ENCODE measurements around the gene MARS2.

Gene MARS2

GRCh38 chr2:197705121-197705911 is at the start of gene MARS2:
Gene MARS2, plus strand, starts transcription at chr2:197705369. Its CDS starts 37 bp downstream, at chr2:197705406.
- H3K27ac ChIP-seq: peak within 1 kb of the TSS; percentile 74
- no peak for TF ChIP-seq ZFX (IDR thresholded peaks at IDR 0.05; ENCODE audit: borderline replicate concordance)
- no peak for TF ChIP-seq CTCF (IDR thresholded peaks at IDR 0.05)

GRCh38 chr2:197657562-197657961 is 47.6 kb upstream of the MARS2 start:
- no peak for TF ChIP-seq CTCF (IDR thresholded peaks at IDR 0.05)
- peak overlapping the region; percentile 28 for H3K27ac ChIP-seq

- no peak for TF ChIP-seq ZFX (IDR thresholded peaks at IDR 0.05; ENCODE audit: borderline replicate concordance)
- no peak for TF ChIP-seq CTCF (IDR thresholded peaks at IDR 0.05)
- no peak overlapping the region for H3K27ac ChIP-seq
These were observed 43.5 kb upstream of the MARS2 start for GRCh38 chr2:197661626-197662025.

- TF ChIP-seq CTCF (IDR thresholded peaks at IDR 0.05) (no peak), ZFX (IDR thresholded peaks at IDR 0.05; ENCODE audit: borderline replicate concordance) (no peak)
- H3K27ac ChIP-seq: no peak overlapping the region
These were observed 38.9 kb upstream of the MARS2 start for GRCh38 chr2:197666277-197666676.

- H3K27ac ChIP-seq: no peak overlapping the region
- TF ChIP-seq CTCF (IDR thresholded peaks at IDR 0.05) (no peak), ZFX (IDR thresholded peaks at IDR 0.05; ENCODE audit: borderline replicate concordance) (no peak)
These were observed 36.9 kb upstream of the MARS2 start for GRCh38 chr2:197668296-197668695.

- no peak overlapping the region for H3K27ac ChIP-seq
- no peak for TF ChIP-seq ZFX (IDR thresholded peaks at IDR 0.05; ENCODE audit: borderline replicate concordance)
- no peak for TF ChIP-seq CTCF (IDR thresholded peaks at IDR 0.05)
These were observed 36.1 kb upstream of the MARS2 start for GRCh38 chr2:197669077-197669476.

GRCh38 chr2:197672371-197672893 is 32.7 kb upstream of the MARS2 start:
- no peak overlapping the region for H3K27ac ChIP-seq
- no peak for TF ChIP-seq ZFX (IDR thresholded peaks at IDR 0.05; ENCODE audit: borderline replicate concordance)
- no peak for TF ChIP-seq CTCF (IDR thresholded peaks at IDR 0.05)
